Nephron (organoid): Measurements from ENCODE around the gene PFDN2.

Source experiments
- H3K27ac Mint-ChIP-seq, 3 experiments: 2 replicates each; pipeline ENCODE4 v1.8.0; 2020; ENCODE audit warnings: mixed read lengths in 3 of 3, mild to moderate bottlenecking in 2 of 3, moderate library complexity in 1 of 3
- H3K27me3 Mint-ChIP-seq: 2 replicates; pipeline ENCODE4 v1.8.0; 2021; ENCODE audit warnings: low read depth, mild to moderate bottlenecking, moderate library complexity, mixed read lengths
- H3K36me3 Mint-ChIP-seq: 2 replicates; pipeline ENCODE4 v1.8.0; 2020; ENCODE audit warnings: low read depth, mixed read lengths
- H3K4me1 Mint-ChIP-seq: 2 replicates; pipeline ENCODE4 v1.8.0; 2020; ENCODE audit warnings: mixed read lengths
- H3K4me3 Mint-ChIP-seq, 3 experiments: 2 replicates each; pipeline ENCODE4 v1.8.0; 2020; ENCODE audit warnings: mild to moderate bottlenecking in 3 of 3, mixed read lengths in 3 of 3, moderate library complexity in 2 of 3
- H3K9me3 Mint-ChIP-seq: 2 replicates; pipeline ENCODE4 v1.8.0; 2020; ENCODE audit warnings: mixed read lengths
- TF ChIP-seq, protein P1 (sequence below), 3 experiments: fragments of 200-600 bp; sonication (generic); IDR thresholded peaks; one replicate each; pipeline ENCODE4 v1.5.0; 2021; ENCODE audit warnings: antibody characterized with exemption in 3 of 3; ENCODE audit not compliant: unreplicated experiment in 3 of 3

Gene PFDN2

DNA sequence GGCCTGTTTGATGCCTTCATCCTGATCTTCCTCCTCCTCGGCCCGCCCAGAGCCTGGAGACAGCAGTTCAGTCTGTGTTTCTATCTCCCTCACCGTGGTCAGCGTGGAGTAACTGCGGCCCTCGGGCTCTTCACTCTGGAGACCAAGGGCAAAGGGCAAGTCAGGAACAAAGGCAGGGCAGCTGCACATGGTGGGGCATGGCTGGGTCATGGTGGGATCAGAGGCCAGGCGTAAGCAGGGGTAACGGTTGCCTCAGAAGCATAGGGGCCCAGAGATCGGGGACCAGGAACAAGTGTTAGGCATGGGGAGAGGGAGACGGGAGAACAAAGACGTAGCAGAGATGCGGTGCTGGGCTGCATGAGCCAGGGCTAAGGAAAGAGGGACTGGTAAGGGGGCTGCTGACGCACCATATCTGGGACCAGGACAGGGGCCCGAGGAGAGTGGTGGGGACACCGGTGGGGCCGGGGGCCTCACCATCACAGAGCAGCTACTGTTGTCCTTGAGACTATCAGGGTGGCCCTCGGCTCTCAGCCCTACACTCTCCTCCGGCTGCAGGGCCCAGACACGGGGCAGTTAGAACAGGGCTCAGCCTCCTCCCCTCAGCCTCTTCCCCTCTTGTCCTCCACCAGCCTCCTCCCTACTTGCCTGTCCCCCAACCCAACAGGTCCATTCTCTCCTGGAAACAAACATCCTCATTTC is 44.9 kb downstream of the PFDN2 start:
- H3K27me3 Mint-ChIP-seq = peaks cover 11% of the 10 kb centered on the region
- no peaks in the 10 kb centered on the region for H3K36me3 Mint-ChIP-seq
- no peaks in the 10 kb centered on the region for H3K4me1 Mint-ChIP-seq
- H3K4me3 Mint-ChIP-seq = no peak overlapping the region
- H3K27ac Mint-ChIP-seq = no peak overlapping the region
- no peaks in the 10 kb centered on the region for H3K9me3 Mint-ChIP-seq
- TF ChIP-seq, protein P1, sequence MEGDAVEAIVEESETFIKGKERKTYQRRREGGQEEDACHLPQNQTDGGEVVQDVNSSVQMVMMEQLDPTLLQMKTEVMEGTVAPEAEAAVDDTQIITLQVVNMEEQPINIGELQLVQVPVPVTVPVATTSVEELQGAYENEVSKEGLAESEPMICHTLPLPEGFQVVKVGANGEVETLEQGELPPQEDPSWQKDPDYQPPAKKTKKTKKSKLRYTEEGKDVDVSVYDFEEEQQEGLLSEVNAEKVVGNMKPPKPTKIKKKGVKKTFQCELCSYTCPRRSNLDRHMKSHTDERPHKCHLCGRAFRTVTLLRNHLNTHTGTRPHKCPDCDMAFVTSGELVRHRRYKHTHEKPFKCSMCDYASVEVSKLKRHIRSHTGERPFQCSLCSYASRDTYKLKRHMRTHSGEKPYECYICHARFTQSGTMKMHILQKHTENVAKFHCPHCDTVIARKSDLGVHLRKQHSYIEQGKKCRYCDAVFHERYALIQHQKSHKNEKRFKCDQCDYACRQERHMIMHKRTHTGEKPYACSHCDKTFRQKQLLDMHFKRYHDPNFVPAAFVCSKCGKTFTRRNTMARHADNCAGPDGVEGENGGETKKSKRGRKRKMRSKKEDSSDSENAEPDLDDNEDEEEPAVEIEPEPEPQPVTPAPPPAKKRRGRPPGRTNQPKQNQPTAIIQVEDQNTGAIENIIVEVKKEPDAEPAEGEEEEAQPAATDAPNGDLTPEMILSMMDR (IDR thresholded peaks at IDR 0.05; ENCODE audit: unreplicated experiment in 3 of 3) = no peak

GRCh38 chr1:161071886-161072371 is 45.9 kb downstream of the PFDN2 start:
- H3K9me3 Mint-ChIP-seq = no peaks in the 10 kb centered on the region
- no peaks in the 10 kb centered on the region for H3K36me3 Mint-ChIP-seq
- TF ChIP-seq, protein P1 (IDR thresholded peaks at IDR 0.05; ENCODE audit: unreplicated experiment in 3 of 3) = peak; percentile 21 to 42 (median 25)
- H3K4me1 Mint-ChIP-seq = no peaks in the 10 kb centered on the region
- peaks cover 14% of the 10 kb centered on the region for H3K27me3 Mint-ChIP-seq
- H3K4me3 Mint-ChIP-seq = no peak overlapping the region
- no peak overlapping the region for H3K27ac Mint-ChIP-seq

GRCh38 chr1:161070761-161071160 is 47.1 kb downstream of the PFDN2 start:
- TF ChIP-seq, protein P1 (IDR thresholded peaks at IDR 0.05; ENCODE audit: unreplicated experiment in 3 of 3) = no peak
- Mint-ChIP-seq H3K27me3 (peaks cover 18% of the 10 kb centered on the region), H3K9me3 (no peaks in the 10 kb centered on the region), H3K4me1 (no peaks in the 10 kb centered on the region), H3K36me3 (no peaks in the 10 kb centered on the region), H3K27ac (no peak overlapping the region), H3K4me3 (no peak overlapping the region)

DNA sequence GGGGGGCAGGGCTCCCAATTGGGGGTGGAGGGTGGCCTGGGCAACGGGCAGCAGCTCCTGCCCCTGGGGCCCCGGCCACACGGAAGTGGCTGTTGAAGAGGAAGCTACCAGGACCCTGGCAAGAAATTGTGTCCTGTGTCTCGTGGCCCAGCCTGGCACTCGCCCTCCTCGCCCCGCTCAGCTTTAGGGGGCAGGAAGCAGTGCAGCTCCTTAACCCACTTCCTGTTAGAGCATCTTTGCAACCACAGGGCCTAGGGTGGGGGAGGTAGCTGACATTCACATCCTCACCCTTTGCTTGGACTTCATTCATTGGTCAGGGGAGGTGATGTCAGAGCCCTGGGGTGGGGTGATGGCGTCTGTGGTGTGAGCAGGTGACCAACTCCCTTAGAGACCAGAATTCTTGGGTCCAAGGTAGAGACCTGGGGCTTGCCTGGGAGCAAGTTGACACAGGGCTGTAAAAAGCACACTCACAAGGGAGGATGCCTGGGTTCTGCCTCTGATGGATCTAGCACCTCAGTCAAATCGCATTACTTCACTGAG is 48.0 kb downstream of the PFDN2 start, which contains the start of gene ARHGAP30:
Gene ARHGAP30, minus strand, starts transcription at position 161 of the 540 bp plus-strand sequence. CDS start 267 bp downstream, outside the sequence.
- Mint-ChIP-seq H3K4me1 (no peaks in the 10 kb centered on the region), H3K27ac (no peak within 1 kb of the TSS), H3K4me3 (no peak within 1 kb of the TSS), H3K36me3 (no peaks in the 10 kb centered on the region), H3K27me3 (peaks cover 18% of the 10 kb centered on the region), H3K9me3 (no peaks in the 10 kb centered on the region)
- TF ChIP-seq, protein P1 (IDR thresholded peaks at IDR 0.05; ENCODE audit: unreplicated experiment in 3 of 3) = no peak

DNA sequence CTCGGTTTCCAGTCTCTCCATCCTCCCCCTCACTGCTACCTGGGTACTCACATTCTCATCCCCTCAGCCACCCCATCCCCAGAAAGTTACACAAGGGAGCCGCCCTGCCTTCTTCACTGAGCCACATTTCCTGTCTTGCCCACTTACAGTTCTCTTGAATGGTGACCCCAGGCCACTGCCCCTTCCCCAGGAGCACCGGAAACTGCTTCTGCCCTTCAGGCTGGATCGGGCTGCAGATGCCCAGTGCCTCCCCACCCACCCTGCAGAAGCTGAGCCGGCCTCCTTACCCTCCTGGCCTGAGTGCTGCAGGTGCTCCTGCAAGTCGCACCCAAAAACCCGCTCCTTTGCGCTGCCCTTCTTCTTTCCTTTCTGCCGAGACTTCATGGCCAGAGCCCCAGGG is 48.6 kb downstream of the PFDN2 start:
- Mint-ChIP-seq H3K27ac (no peak overlapping the region), H3K27me3 (peaks cover 19% of the 10 kb centered on the region), H3K4me3 (no peak overlapping the region), H3K9me3 (no peaks in the 10 kb centered on the region), H3K4me1 (no peaks in the 10 kb centered on the region), H3K36me3 (no peaks in the 10 kb centered on the region)
- TF ChIP-seq, protein P1 (IDR thresholded peaks at IDR 0.05; ENCODE audit: unreplicated experiment in 3 of 3) = no peak
